ENCODE data around the gene ADGRG7.

ADGRG7 gene

GRCh38 chr3:100730524-100730923, 121.1 kb downstream of the ADGRG7 start:
- H3K36me3 ChIP-seq (ENCODE audit: insufficient read depth, low read length): peaks cover 20% of the 10 kb centered on the region
- H3K9me3 ChIP-seq (ENCODE audit: low read length): no peaks in the 10 kb centered on the region
- H3K27me3 ChIP-seq (ENCODE audit: control insufficient read depth in 1 of 2, insufficient read depth in 2 of 2, low read length in 2 of 2): no peaks in the 10 kb centered on the region
- no peak overlapping the region for H3K27ac ChIP-seq (ENCODE audit: low read depth, low read length)
- H3K4me3 ChIP-seq (ENCODE audit: low read depth in 1 of 2, low read length in 2 of 2): no peak overlapping the region
- peaks cover 8% of the 10 kb centered on the region for H3K4me1 ChIP-seq (ENCODE audit: insufficient read depth, low read length)
- no peak overlapping the region for H3K9ac ChIP-seq (ENCODE audit: low read length)

- Histone ChIP-seq H3K9ac (ENCODE audit: low read length) (no peak overlapping the region), H3K4me1 (ENCODE audit: insufficient read depth, low read length) (no peaks in the 10 kb centered on the region), H3K27me3 (ENCODE audit: control insufficient read depth in 1 of 2, insufficient read depth in 2 of 2, low read length in 2 of 2) (no peaks in the 10 kb centered on the region), H3K36me3 (ENCODE audit: insufficient read depth, low read length) (peaks cover 36% of the 10 kb centered on the region), H3K27ac (ENCODE audit: low read depth, low read length) (no peak overlapping the region), H3K4me3 (ENCODE audit: low read depth in 1 of 2, low read length in 2 of 2) (no peak overlapping the region), H3K9me3 (ENCODE audit: low read length) (no peaks in the 10 kb centered on the region)
These were observed 123.0 kb downstream of the ADGRG7 start for GRCh38 chr3:100732435-100732834.

- H3K9me3 ChIP-seq (ENCODE audit: low read length): no peaks in the 10 kb centered on the region
- H3K27me3 ChIP-seq (ENCODE audit: control insufficient read depth in 1 of 2, insufficient read depth in 2 of 2, low read length in 2 of 2): no peaks in the 10 kb centered on the region
- no peak overlapping the region for H3K9ac ChIP-seq (ENCODE audit: low read length)
- H3K27ac ChIP-seq (ENCODE audit: low read depth, low read length): no peak overlapping the region
- no peaks in the 10 kb centered on the region for H3K4me1 ChIP-seq (ENCODE audit: insufficient read depth, low read length)
- no peak overlapping the region for H3K4me3 ChIP-seq (ENCODE audit: low read depth in 1 of 2, low read length in 2 of 2)
- H3K36me3 ChIP-seq (ENCODE audit: insufficient read depth, low read length): peaks cover 61% of the 10 kb centered on the region
These were observed 127.9 kb downstream of the ADGRG7 start for GRCh38 chr3:100737334-100737733.

- Histone ChIP-seq H3K4me3 (ENCODE audit: low read depth in 1 of 2, low read length in 2 of 2) (no peak overlapping the region), H3K9me3 (ENCODE audit: low read length) (no peaks in the 10 kb centered on the region), H3K36me3 (ENCODE audit: insufficient read depth, low read length) (peaks cover 57% of the 10 kb centered on the region), H3K27ac (ENCODE audit: low read depth, low read length) (no peak overlapping the region), H3K4me1 (ENCODE audit: insufficient read depth, low read length) (no peaks in the 10 kb centered on the region), H3K9ac (ENCODE audit: low read length) (no peak overlapping the region), H3K27me3 (ENCODE audit: control insufficient read depth in 1 of 2, insufficient read depth in 2 of 2, low read length in 2 of 2) (no peaks in the 10 kb centered on the region)
These were observed 130.8 kb downstream of the ADGRG7 start for GRCh38 chr3:100740207-100740606.

GRCh38 chr3:100743535-100743934, 134.1 kb downstream of the ADGRG7 start:
- Histone ChIP-seq H3K9ac (ENCODE audit: low read length) (no peak overlapping the region), H3K36me3 (ENCODE audit: insufficient read depth, low read length) (peaks cover 56% of the 10 kb centered on the region)

GRCh38 chr3:100744671-100745070, 135.3 kb downstream of the ADGRG7 start:
- no peaks in the 10 kb centered on the region for H3K27me3 ChIP-seq (ENCODE audit: control insufficient read depth in 1 of 2, insufficient read depth in 2 of 2, low read length in 2 of 2)
- H3K4me3 ChIP-seq (ENCODE audit: low read depth in 1 of 2, low read length in 2 of 2): no peak overlapping the region
- no peak overlapping the region for H3K9ac ChIP-seq (ENCODE audit: low read length)
- no peaks in the 10 kb centered on the region for H3K4me1 ChIP-seq (ENCODE audit: insufficient read depth, low read length)
- no peak overlapping the region for H3K27ac ChIP-seq (ENCODE audit: low read depth, low read length)
- no peaks in the 10 kb centered on the region for H3K9me3 ChIP-seq (ENCODE audit: low read length)
- peaks cover 62% of the 10 kb centered on the region for H3K36me3 ChIP-seq (ENCODE audit: insufficient read depth, low read length)

More at GRCh38 chr3:100743535-100743934, 134.1 kb downstream of the ADGRG7 start:
- no peak overlapping the region for H3K27ac ChIP-seq (ENCODE audit: low read depth, low read length)
- H3K4me3 ChIP-seq (ENCODE audit: low read depth in 1 of 2, low read length in 2 of 2): no peak overlapping the region
- no peaks in the 10 kb centered on the region for H3K9me3 ChIP-seq (ENCODE audit: low read length)
- no peaks in the 10 kb centered on the region for H3K27me3 ChIP-seq (ENCODE audit: control insufficient read depth in 1 of 2, insufficient read depth in 2 of 2, low read length in 2 of 2)
- no peaks in the 10 kb centered on the region for H3K4me1 ChIP-seq (ENCODE audit: insufficient read depth, low read length)

Measured in muscle layer of colon (tissue), 2 donors.